ENCODE results near the gene TOP3B. TPM values are rescaled to one million over a fixed set of nuclear protein-coding genes. Genes with fewer than 3 reads are reported as not detected.
A peak's percentile ranks its signal among the peaks of the same experiment; 100 is the strongest.

Gene TOP3B
- total RNA-seq, 3 donors from 2014 or later: 39.3 to 45.2 (median 41.3) TPM

GRCh38 chr22:21978564-21979386, 3.8 kb downstream of the TOP3B start:
- no peak for ATAC-seq
- no peak for DNase-seq
- Mint-ChIP-seq H3K36me3 (ENCODE audit: insufficient read depth) (peaks cover 5% of the 10 kb centered on the region), H3K4me3 (no peak overlapping the region), H3K4me1 (ENCODE audit: low read depth) (peaks cover 36% of the 10 kb centered on the region), H3K9me3 (no peaks in the 10 kb centered on the region), H3K27me3 (ENCODE audit: low read depth) (no peaks in the 10 kb centered on the region)

GRCh38 chr22:21977814-21978213, 4.8 kb downstream of the TOP3B start:
- Mint-ChIP-seq H3K9me3 (no peaks in the 10 kb centered on the region), H3K4me1 (ENCODE audit: low read depth) (peaks cover 36% of the 10 kb centered on the region)

DNA sequence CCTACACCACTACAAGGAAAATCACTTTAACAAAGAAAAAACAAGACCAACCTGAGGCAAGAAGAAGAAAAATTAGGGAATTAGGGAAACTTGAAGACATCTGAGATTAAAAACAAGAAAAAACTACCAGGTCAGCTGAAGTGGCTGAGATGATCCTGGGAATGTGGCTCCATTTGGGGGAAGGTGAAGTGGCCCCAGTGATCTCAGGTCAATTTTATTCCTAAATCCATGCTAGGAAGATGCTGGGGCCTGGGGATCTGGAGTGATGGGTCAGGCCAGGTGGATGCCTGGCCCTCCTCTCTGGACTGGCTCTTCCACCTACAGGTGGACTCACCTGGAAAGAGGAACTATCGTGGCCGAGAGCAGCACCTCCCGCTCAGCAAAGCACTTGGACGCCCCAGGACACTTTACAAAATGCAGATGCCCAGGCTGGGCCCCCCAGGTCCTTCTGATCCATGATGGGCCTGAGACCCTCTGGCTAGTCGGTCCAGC, 6.7 kb downstream of the TOP3B start:
- Mint-ChIP-seq H3K4me1 (ENCODE audit: low read depth) (peaks cover 22% of the 10 kb centered on the region), H3K9me3 (no peaks in the 10 kb centered on the region), H3K4me3 (no peak overlapping the region), H3K36me3 (ENCODE audit: insufficient read depth) (peaks cover 15% of the 10 kb centered on the region), H3K27me3 (ENCODE audit: low read depth) (no peaks in the 10 kb centered on the region)
- no peak for ATAC-seq
- no peak for DNase-seq

More at GRCh38 chr22:21977814-21978213, 4.8 kb downstream of the TOP3B start:
- Mint-ChIP-seq H3K36me3 (ENCODE audit: insufficient read depth) (peaks cover 5% of the 10 kb centered on the region), H3K4me3 (no peak overlapping the region), H3K27me3 (ENCODE audit: low read depth) (no peaks in the 10 kb centered on the region)
- DNase-seq (no peak), ATAC-seq (no peak)

- Mint-ChIP-seq H3K27me3 (ENCODE audit: low read depth) (no peaks in the 10 kb centered on the region), H3K4me3 (no peak overlapping the region), H3K36me3 (ENCODE audit: insufficient read depth) (peaks cover 19% of the 10 kb centered on the region), H3K9me3 (no peaks in the 10 kb centered on the region), H3K4me1 (ENCODE audit: low read depth) (peaks cover 22% of the 10 kb centered on the region)
- DNase-seq (no peak), ATAC-seq (no peak)
These were observed 7.3 kb downstream of the TOP3B start for GRCh38 chr22:21975273-21975672.

DNA sequence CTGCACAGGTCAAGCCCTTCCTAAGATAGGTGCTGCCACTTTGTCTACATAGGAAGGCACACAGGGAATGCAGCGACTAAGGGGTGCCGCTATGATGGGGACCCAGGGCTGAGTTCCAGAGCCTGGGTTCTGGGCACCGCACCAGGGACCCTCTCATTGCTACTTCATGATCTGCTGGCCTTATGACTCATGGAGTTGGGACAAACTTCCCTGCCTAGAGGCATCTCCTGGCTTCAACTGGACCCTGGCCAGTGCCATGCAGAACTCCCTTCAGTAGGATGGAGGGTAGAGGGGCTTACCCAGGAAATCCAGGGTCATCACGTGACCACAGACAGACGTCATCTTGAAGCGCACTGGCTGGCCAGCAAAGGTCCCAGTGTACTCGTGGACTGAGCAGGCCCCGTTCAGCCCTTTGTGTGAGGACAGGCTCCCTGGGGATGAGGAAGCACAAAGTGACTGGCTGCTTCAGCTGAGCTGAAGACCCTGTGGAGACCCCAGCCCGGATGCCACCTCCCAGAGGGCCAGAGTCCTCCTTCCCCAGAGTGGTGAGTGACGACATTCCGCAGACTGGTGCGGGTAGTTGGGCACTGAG, 8.4 kb downstream of the TOP3B start:
- no peak for DNase-seq
- Mint-ChIP-seq H3K4me1 (ENCODE audit: low read depth) (peaks cover 18% of the 10 kb centered on the region), H3K27me3 (ENCODE audit: low read depth) (no peaks in the 10 kb centered on the region), H3K4me3 (no peak overlapping the region), H3K36me3 (ENCODE audit: insufficient read depth) (peaks cover 19% of the 10 kb centered on the region), H3K9me3 (no peaks in the 10 kb centered on the region)
- ATAC-seq: no peak

DNA sequence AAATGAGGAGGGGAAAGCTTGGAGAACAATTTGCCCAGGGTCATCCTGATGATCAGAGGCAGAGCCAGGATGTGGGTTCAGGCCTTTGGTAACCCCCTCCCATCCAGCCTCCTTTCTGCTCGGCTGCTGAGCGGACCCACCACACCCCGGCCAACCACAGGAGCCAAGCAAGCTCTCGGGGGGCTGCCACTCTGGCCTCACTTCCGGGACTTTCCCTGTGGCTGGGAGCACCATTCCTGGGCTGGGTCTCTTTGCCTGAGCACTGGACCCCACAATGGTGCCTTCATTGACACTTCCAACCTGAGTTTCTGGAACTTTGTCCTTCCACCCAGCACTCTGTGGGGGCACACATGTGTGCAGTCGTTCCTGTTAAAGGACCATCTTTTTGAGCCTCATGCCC, 9.8 kb downstream of the TOP3B start:
- no peaks in the 10 kb centered on the region for H3K27me3 Mint-ChIP-seq (ENCODE audit: low read depth)
- ATAC-seq: no peak
- peaks cover 8% of the 10 kb centered on the region for H3K4me1 Mint-ChIP-seq (ENCODE audit: low read depth)
- H3K9me3 Mint-ChIP-seq: no peaks in the 10 kb centered on the region
- no peak for DNase-seq
- H3K36me3 Mint-ChIP-seq (ENCODE audit: insufficient read depth): peaks cover 22% of the 10 kb centered on the region
- no peak overlapping the region for H3K4me3 Mint-ChIP-seq

DNA sequence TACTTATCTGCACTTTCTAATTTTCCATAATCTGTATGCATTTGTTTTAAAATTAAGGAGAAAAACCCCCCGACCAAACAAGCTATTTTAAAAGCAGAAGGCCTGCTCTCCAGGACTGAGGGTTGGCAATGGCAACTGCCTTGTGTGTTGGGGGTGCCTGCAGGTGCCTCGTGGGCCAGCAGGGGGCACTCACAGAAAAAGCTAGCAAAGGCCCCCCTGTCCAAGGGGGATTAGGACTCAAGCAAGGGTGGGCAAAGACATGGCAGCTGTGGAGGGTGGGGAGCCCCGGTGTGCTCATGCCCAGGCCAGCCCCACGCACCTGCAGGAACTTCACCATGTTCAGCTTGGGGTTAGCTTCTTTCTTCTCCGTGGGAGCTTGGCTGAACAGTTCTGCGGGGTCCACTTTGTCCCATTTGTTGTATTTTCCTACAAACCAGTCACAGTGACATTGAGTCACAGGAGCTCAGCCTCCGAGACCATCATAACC, 10.3 kb downstream of the TOP3B start:
- DNase-seq: peak; percentile 43
- Mint-ChIP-seq H3K4me1 (ENCODE audit: low read depth) (peaks cover 5% of the 10 kb centered on the region), H3K9me3 (no peaks in the 10 kb centered on the region), H3K36me3 (ENCODE audit: insufficient read depth) (peaks cover 22% of the 10 kb centered on the region), H3K27me3 (ENCODE audit: low read depth) (no peaks in the 10 kb centered on the region), H3K4me3 (no peak overlapping the region)
- peak; percentile 70 to 83 for ATAC-seq

GRCh38 chr22:21971858-21972275, 10.7 kb downstream of the TOP3B start:
- DNase-seq: no peak
- Mint-ChIP-seq H3K9me3 (no peaks in the 10 kb centered on the region), H3K27me3 (ENCODE audit: low read depth) (no peaks in the 10 kb centered on the region), H3K4me3 (no peak overlapping the region), H3K4me1 (ENCODE audit: low read depth) (peaks cover 5% of the 10 kb centered on the region), H3K36me3 (ENCODE audit: insufficient read depth) (peaks cover 24% of the 10 kb centered on the region)
- no peak for ATAC-seq

DNA sequence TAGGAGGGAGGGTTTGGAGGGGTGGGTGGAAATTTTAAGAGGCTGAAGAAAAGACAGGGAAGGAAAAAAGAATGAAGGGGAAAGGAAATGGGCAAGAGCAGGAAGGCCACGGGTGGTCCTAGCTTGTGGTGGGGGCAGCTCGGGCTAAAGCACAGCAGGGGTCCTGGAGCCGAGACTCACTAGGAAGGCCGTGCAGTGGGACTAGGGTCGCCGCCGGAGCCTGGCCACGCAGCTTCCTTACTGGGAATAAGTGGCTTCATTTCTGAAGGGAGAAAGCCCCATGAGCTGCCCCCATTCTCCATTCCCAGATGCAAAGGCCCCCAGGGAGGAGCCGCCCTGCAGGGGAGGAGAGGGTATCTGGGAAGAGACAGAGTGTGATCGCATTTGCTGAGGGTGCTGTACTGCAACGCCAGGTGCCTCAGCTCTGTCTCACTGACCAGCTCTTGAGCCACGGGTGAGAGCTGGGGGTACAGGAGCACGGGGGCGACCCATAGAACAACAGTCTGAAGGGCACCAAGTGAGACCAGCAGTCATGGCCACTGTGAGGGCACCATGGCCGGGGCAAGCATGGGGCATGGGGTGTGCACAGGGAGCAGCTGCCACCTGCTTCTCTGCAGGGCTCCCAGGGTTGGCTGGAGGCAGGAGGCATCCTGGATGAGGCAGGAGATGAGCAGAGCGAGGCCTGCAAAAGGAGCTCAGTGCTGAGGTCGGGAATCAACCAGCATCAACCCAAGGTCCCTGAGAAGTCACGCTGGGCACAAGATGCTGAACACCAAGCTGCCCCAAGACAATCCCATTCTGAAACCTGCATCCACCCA, 11.6 kb downstream of the TOP3B start:
- H3K36me3 Mint-ChIP-seq (ENCODE audit: insufficient read depth): peaks cover 27% of the 10 kb centered on the region
- no peak for ATAC-seq

GRCh38 chr22:21970037-21970799, 12.4 kb downstream of the TOP3B start:
- Mint-ChIP-seq H3K9me3 (no peaks in the 10 kb centered on the region), H3K27me3 (ENCODE audit: low read depth) (no peaks in the 10 kb centered on the region), H3K36me3 (ENCODE audit: insufficient read depth) (peaks cover 27% of the 10 kb centered on the region), H3K4me1 (ENCODE audit: low read depth) (no peaks in the 10 kb centered on the region), H3K4me3 (no peak overlapping the region)
- no peak for DNase-seq
- ATAC-seq: no peak

More for the DNA sequence above, 11.6 kb downstream of the TOP3B start:
- Mint-ChIP-seq H3K4me3 (no peak overlapping the region), H3K9me3 (no peaks in the 10 kb centered on the region), H3K27me3 (ENCODE audit: low read depth) (no peaks in the 10 kb centered on the region), H3K4me1 (ENCODE audit: low read depth) (peaks cover 2% of the 10 kb centered on the region)
- DNase-seq: no peak

GRCh38 chr22:21968452-21969129, 14.0 kb downstream of the TOP3B start:
- Mint-ChIP-seq H3K4me3 (no peak overlapping the region), H3K36me3 (ENCODE audit: insufficient read depth) (peaks cover 25% of the 10 kb centered on the region), H3K9me3 (no peaks in the 10 kb centered on the region), H3K27me3 (ENCODE audit: low read depth) (no peaks in the 10 kb centered on the region), H3K4me1 (ENCODE audit: low read depth) (no peaks in the 10 kb centered on the region)
- ATAC-seq: no peak
- DNase-seq: no peak

DNA sequence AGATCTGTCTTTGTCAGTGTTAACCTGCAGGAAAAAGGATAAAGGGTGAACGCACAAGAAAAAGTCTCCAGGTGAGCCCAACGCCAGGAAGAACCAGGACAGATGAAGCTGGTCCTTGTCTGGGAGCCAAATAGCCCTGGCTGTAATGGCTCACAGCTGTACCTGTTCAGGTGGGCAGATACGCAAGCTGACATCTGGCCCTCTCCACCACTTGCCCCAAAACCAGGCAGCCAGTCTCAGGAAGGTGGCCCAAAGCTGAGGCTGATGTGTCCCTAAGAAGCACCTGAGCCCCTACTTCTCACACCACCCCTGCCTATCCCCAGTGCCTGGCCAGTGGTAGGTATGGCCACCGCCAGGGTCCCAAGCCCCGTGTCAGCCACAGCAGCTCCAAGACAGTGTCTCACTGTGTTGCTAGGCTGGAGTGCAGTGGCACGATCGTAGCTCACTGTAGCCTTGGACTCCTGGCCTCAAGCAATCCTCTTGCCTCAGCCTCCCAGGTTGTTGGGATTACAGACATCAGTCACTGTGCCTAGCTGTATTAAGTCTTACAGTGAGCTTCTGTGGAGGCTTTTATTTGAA, 14.8 kb downstream of the TOP3B start:
- H3K4me1 Mint-ChIP-seq (ENCODE audit: low read depth): no peaks in the 10 kb centered on the region
- no peaks in the 10 kb centered on the region for H3K9me3 Mint-ChIP-seq
- ATAC-seq (no peak), DNase-seq (no peak)
- peaks cover 29% of the 10 kb centered on the region for H3K36me3 Mint-ChIP-seq (ENCODE audit: insufficient read depth)
- H3K27me3 Mint-ChIP-seq (ENCODE audit: low read depth): no peaks in the 10 kb centered on the region
- H3K4me3 Mint-ChIP-seq: no peak overlapping the region
